AG04449 (cell line): ENCODE data around the gene KLHL29.

Experiments used
- CTCF ChIA-PET: fragments of 350-600 bp; formaldehyde crosslinking; extraction: SDS; loops from one replicate; lab custom pipeline; 2021; ENCODE audit warnings: antibody characterized with exemption; lab: Yijun Ruan, JAX
- POLR2A ChIA-PET: fragments of 400-600, 350-600 bp; formaldehyde crosslinking; extraction: SDS; loops from one replicate; lab custom pipeline; 2020; ENCODE audit warnings: antibody characterized with exemption, inconsistent platforms; lab: Yijun Ruan, JAX
- DNase-seq: peaks from one replicate; pipeline ENCODE4 v3.0.0-alpha.2; 2010; ENCODE audit warnings: low read depth, low spot score
- H3K4me3 ChIP-seq: 2 replicates; pipeline ENCODE4 v1.5.1; 2011; ENCODE audit warnings: low read depth, mild to moderate bottlenecking, control low read depth, low read length
- TF ChIP-seq, protein P1 (sequence below): IDR thresholded peaks from one replicate; pipeline ENCODE4 v1.5.1; 2011; ENCODE audit warnings: mild to moderate bottlenecking, moderate library complexity, low read length, control low read depth, inconsistent platforms; ENCODE audit not compliant: insufficient read depth; ENCODE audit errors: missing control alignments

Gene KLHL29

DNA sequence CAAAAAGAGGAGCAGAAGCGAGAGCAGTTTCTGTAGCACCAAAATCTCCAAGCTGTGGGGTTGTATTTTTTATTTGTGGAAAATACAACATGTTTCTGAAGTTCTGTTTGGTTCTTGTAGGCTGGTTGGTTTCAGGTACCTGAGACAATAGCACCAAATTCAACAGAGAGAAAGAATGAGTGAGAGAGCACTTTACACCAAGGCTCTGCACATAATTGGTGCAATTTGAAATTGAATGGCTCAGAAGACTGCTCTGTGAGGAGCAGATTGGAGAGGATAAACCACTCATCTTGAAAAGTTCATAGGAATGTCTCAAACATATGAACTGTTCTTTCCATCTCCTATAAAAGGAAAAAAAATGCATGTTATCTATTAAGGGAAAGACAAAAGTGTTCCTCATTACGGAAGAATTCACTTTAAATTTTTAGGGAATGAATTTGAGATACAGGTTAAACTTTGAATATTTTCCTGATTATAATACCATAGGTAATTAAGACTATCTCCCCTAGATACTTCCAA lies 366.8 kb downstream of the KLHL29 start:
- ChIA-PET POLR2A (no interaction called here), CTCF (no interaction called here)
- TF ChIP-seq, protein P1, sequence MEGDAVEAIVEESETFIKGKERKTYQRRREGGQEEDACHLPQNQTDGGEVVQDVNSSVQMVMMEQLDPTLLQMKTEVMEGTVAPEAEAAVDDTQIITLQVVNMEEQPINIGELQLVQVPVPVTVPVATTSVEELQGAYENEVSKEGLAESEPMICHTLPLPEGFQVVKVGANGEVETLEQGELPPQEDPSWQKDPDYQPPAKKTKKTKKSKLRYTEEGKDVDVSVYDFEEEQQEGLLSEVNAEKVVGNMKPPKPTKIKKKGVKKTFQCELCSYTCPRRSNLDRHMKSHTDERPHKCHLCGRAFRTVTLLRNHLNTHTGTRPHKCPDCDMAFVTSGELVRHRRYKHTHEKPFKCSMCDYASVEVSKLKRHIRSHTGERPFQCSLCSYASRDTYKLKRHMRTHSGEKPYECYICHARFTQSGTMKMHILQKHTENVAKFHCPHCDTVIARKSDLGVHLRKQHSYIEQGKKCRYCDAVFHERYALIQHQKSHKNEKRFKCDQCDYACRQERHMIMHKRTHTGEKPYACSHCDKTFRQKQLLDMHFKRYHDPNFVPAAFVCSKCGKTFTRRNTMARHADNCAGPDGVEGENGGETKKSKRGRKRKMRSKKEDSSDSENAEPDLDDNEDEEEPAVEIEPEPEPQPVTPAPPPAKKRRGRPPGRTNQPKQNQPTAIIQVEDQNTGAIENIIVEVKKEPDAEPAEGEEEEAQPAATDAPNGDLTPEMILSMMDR: no peak
- no peak overlapping the region for H3K4me3 ChIP-seq
- DNase-seq: no peak

DNA sequence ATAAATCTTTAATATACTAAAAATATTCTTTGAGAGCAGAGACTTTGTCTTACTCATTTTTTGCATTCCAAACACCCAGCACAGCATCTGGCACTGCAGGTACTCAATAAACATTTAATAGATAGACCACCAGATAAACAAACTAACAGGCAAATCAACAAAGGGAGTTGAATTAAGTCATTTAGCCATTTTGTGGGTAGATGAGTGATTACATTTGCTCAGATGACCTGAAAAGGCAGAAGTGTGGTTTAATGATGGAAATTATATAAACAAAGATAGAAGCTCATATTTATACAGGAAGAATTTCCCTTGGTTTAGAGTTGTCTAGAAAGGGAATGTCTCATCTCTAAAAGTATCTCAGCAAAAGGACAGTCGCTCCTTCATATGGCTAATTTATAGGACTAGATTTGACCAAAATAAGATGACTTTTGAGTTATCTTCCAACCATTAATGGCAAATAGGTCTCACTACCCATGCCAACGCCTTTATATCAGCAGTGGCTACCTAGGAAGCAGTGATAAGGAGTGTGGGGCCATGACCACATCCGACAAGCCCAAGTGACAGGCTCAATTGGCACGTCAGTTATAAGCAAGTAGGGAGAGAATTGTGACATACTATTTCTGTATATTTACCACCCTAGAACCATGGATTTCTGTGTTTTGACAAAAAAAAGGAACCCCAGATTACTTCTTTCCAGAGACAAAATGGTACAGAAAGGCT lies 368.5 kb downstream of the KLHL29 start:
- no peak overlapping the region for H3K4me3 ChIP-seq
- ChIA-PET POLR2A (no interaction called here), CTCF (no interaction called here)
- TF ChIP-seq, protein P1: no peak
- no peak for DNase-seq

DNA sequence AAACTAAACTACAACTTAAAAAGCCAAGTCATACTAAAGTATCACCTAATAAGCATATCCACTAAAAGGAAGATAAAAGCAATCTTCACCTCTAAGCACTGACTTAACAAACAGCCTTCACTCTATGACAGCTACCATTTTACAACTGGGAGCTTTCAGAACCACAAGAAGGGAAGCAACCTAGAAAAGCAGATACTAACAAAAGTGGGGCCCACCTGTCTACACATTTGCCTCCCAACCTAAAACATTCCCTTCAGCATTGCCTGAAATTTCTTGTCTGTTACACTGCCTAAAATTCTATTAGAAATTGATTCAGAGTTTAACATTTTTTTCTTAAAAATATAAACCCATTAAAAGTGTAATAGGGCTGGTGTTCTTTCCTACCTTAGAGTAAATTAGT lies 370.0 kb downstream of the KLHL29 start:
- no peak overlapping the region for H3K4me3 ChIP-seq
- CTCF ChIA-PET: no interaction called here
- POLR2A ChIA-PET: no interaction called here
- TF ChIP-seq, protein P1: no peak
- no peak for DNase-seq

DNA sequence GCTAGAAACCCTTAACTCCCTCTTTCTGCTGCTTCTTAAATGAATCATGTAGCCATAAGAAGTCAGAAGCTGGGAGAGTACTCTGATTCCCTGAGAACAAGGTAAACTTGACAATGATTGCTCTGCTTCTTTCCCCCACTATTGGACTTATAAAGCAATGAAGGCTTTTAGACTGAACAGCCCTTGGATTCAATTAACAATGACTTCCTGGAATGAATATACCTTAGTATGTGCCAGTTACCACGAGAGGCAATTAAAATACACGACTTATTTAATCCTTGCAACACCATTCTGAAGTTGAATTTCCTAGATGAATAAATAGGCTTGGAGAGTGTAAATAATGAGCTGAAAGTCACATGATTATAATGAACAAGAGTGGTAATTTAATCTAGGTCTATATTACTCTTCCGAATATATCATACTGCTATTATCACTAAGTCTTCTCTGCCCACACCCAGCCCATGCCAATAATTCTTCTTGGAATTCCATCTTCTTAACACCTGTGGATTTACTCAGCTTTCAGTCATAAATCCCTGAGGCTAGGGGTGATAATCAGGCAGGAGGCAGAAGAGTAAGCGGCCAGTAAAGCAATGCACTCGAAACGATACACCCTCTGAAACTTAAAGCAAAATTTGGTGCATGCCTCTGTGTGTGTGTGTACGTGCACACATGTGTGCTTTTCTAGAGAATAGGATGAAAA lies 371.8 kb downstream of the KLHL29 start:
- TF ChIP-seq, protein P1: no peak
- CTCF ChIA-PET: interaction anchor here (1.0 to 1.5 kb wide), 2 partner anchors 8 to 122 kb away, joined by 3 to 4 read pairs; no protein-coding TSS in a partner anchor
- POLR2A ChIA-PET: no interaction called here
- no peak for DNase-seq
- H3K4me3 ChIP-seq: no peak overlapping the region

DNA sequence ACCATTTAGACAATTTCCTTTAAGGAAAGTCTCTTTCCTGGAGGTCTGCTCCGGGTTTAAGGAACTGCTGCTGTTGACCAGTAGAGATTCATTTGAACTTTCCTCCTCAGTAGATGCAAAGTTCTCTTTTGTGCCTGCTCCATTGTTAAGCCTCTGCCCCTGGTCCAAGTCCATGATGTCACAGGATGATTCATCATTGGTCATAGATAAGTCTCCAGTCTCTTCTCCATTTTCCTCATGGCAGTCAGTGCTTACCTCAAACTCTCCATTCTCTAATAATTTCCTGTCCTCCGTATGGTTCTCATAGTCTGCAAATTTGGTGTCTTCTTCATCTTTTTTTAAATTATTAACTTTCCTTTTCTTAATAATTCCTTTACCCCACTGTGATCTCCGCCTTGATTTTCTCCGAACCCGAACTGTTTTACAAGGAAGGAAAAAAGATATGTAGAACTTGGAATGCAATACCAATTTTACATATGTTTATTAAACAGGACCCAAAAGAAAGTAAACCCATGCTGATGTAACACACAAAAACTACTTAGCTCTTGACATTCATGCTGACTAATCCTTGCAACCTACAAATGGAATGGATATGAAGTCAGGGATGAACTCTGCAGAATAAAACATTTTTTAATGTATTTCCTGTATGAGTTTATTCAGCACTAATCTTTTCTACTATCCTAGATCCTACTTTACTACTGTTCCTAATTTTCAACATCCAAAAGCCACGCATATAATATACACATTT lies 372.9 kb downstream of the KLHL29 start:
- peak; percentile 52 for DNase-seq
- ChIA-PET CTCF (interaction anchor here (0.9 to 2.7 kb wide), 5 partner anchors 14 to 341 kb away, joined by 3 to 14 read pairs (median 3); no protein-coding TSS in a partner anchor), POLR2A (no interaction called here)
- H3K4me3 ChIP-seq: no peak overlapping the region
- TF ChIP-seq, protein P1: no peak
